GM23338 (cell line): Measurements from ENCODE around the gene RGL3. TPM values are rescaled to one million over a fixed set of nuclear protein-coding genes. Genes with fewer than 3 reads are reported as not detected.

Source experiments
- ATAC-seq: fragments of 200-7000 bp; cut with Tn5 transposase; 3 replicates; pipeline ENCODE4 v1.9.1; 2020
- DNase-seq: peaks from one replicate; pipeline ENCODE4 v3.0.0-alpha.2; 2015; ENCODE audit warnings: low spot score
- H2AFZ ChIP-seq: fragments of 200-600 bp; sonication (generic); 2 replicates; pipeline ENCODE4 v1.8.0; 2016; ENCODE audit warnings: antibody characterized with exemption, mild to moderate bottlenecking, moderate library complexity
- H3F3A ChIP-seq: fragments of 200-600 bp; sonication (generic); replicated peaks from 2 replicates; pipeline ENCODE4 v1.8.0; 2017; ENCODE audit warnings: antibody characterized with exemption, mixed run types, low read depth
- H3K27ac ChIP-seq: fragments of 200-600 bp; sonication (generic); 2 replicates; pipeline ENCODE4 v1.6.1; 2016; ENCODE audit warnings: low read depth
- H3K27me3 ChIP-seq: fragments of 200-600 bp; sonication (generic); 2 replicates; pipeline ENCODE4 v1.8.0; 2016; ENCODE audit warnings: mild to moderate bottlenecking, mixed run types, moderate library complexity; ENCODE audit not compliant: insufficient read depth
- H3K36me3 ChIP-seq: fragments of 200-600 bp; sonication (generic); 2 replicates; pipeline ENCODE4 v1.8.0; 2016; ENCODE audit warnings: mild to moderate bottlenecking; ENCODE audit not compliant: insufficient read depth
- H3K4me1 ChIP-seq: fragments of 200-600 bp; sonication (generic); 2 replicates; pipeline ENCODE4 v1.8.0; 2016; ENCODE audit warnings: mild to moderate bottlenecking, moderate library complexity; ENCODE audit not compliant: insufficient read depth
- H3K4me2 ChIP-seq: fragments of 200-600 bp; sonication (generic); 2 replicates; pipeline ENCODE4 v1.7.1; 2017; ENCODE audit warnings: mixed run types
- H3K4me3 ChIP-seq: fragments of 200-600 bp; sonication (generic); 2 replicates; pipeline ENCODE4 v1.6.1; 2016; ENCODE audit warnings: mixed run types
- H3K79me2 ChIP-seq: fragments of 200-600 bp; sonication (generic); replicated peaks from 2 replicates; pipeline ENCODE4 v1.8.0; 2017; ENCODE audit warnings: mild to moderate bottlenecking; ENCODE audit not compliant: insufficient read depth
- H3K9me2 ChIP-seq: fragments of 200-600 bp; sonication (generic); 2 replicates; pipeline ENCODE4 v1.8.0; 2017; ENCODE audit not compliant: insufficient read depth
- H4K20me1 ChIP-seq: fragments of 200-600 bp; sonication (generic); replicated peaks from 2 replicates; pipeline ENCODE4 v1.8.0; 2017; ENCODE audit warnings: mild to moderate bottlenecking; ENCODE audit not compliant: insufficient read depth
- H3K27ac Mint-ChIP-seq: 2 replicates; pipeline ENCODE4 v1.8.0; 2020; ENCODE audit warnings: inconsistent platforms, mild to moderate bottlenecking, moderate library complexity, mixed read lengths
- H3K27me3 Mint-ChIP-seq: 3 replicates; pipeline ENCODE4 v1.8.0; 2022; ENCODE audit warnings: low read depth, mild to moderate bottlenecking, moderate library complexity, mixed read lengths, inconsistent platforms; ENCODE audit not compliant: insufficient read depth, poor library complexity
- H3K36me3 Mint-ChIP-seq: 3 replicates; pipeline ENCODE4 v1.8.0; 2021; ENCODE audit warnings: low read depth, mild to moderate bottlenecking, inconsistent platforms, moderate library complexity, mixed read lengths
- H3K4me1 Mint-ChIP-seq: 3 replicates; pipeline ENCODE4 v1.8.0; 2020; ENCODE audit warnings: mild to moderate bottlenecking, inconsistent platforms, mixed read lengths
- H3K4me3 Mint-ChIP-seq: 3 replicates; pipeline ENCODE4 v1.8.0; 2021; ENCODE audit warnings: moderate library complexity, mild to moderate bottlenecking, inconsistent platforms, mixed read lengths
- H3K9me3 Mint-ChIP-seq: 3 replicates; pipeline ENCODE4 v1.8.0; 2020; ENCODE audit warnings: moderate library complexity, mild to moderate bottlenecking, inconsistent platforms, mixed read lengths
- EZH2phosphoT487 ChIP-seq: fragments of 200-600 bp; sonication (generic); IDR thresholded peaks from one replicate; pipeline ENCODE4 v1.8.1; 2018; ENCODE audit warnings: antibody characterized with exemption; ENCODE audit not compliant: unreplicated experiment
- STAT1 ChIP-seq: IDR thresholded peaks from one replicate; pipeline ENCODE4 v1.6.1; 2016; ENCODE audit warnings: antibody characterized with exemption; ENCODE audit not compliant: unreplicated experiment
- ZNF114 ChIP-seq: fragments of 250-450 bp; sonication (Bioruptor Pico); IDR thresholded peaks from 2 replicates; pipeline ENCODE4 v1.5.0; 2020; ENCODE audit warnings: mild to moderate bottlenecking, moderate library complexity
- polyA plus RNA-seq: library from polyadenylated mRNA; unstranded; fragments of >200 nt; fragmentation: Nextera tagmentation; extraction: Ambion mirVana; gene quantifications from 2 replicates; pipeline ENCODE4 v1.2.1, GENCODE V29; 2016
- total RNA-seq: library from RNA; depleted of rRNA; stranded (reverse); fragments of >200 nt; shearing (Covaris generic); gene quantifications from 2 replicates; pipeline ENCODE4 v1.2.3, GENCODE V29; 2014
- TF ChIP-seq, protein P1 (sequence below): IDR thresholded peaks from 2 replicates; pipeline ENCODE4 v1.6.1; 2016; ENCODE audit warnings: antibody characterized with exemption
- TF ChIP-seq, protein P2 (sequence below): fragments of 250-450 bp; sonication (Bioruptor Pico); IDR thresholded peaks from 2 replicates; pipeline ENCODE4 v1.5.0; 2020; ENCODE audit warnings: mild to moderate bottlenecking, moderate library complexity

RGL3 gene
- total and polyA plus RNA-seq, 2 experiments from 2014 or later = 48.8 to 49.4 TPM

DNA sequence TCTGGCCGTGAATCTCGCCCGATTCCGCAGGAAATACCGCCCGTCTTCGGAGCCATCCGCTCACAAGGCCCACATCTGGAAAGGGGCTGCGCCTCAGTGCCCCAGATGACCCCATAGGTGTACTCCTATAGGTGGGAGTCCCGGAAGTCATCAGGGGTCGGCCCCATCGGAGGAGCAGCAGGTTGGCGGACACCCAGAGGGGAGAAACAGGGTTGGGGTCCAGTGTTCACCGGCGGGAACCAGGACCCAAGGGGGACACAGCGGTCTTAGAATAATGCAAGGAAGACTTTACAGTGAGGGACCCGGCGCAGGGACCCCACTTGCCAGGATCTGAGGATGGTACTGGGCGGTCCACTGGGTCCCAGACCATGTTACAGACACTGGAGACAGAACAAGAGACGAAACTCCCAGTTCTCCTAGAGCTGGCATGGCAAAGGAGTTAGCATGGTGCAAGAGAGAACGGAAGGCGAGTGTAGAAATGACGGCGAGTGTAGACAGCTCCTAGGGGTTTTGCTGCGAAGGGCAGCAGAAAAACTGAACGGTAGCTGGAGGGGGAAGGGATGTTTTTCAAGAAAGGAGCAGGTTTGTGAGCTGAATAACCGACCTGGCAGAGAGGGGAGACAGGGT is 4.2 kb upstream of the RGL3 start:
- H3K9me3 Mint-ChIP-seq = peaks cover 2% of the 10 kb centered on the region; the same call in 1 of the 3 replicates
- ATAC-seq (no peak), DNase-seq (no peak)
- H4K20me1 ChIP-seq = no peaks in the 10 kb centered on the region
- no peak overlapping the region for H3K27ac Mint-ChIP-seq
- TF ChIP-seq ZNF114 (CRISPR knock-in tag) = no peak
- TF ChIP-seq, protein P1, sequence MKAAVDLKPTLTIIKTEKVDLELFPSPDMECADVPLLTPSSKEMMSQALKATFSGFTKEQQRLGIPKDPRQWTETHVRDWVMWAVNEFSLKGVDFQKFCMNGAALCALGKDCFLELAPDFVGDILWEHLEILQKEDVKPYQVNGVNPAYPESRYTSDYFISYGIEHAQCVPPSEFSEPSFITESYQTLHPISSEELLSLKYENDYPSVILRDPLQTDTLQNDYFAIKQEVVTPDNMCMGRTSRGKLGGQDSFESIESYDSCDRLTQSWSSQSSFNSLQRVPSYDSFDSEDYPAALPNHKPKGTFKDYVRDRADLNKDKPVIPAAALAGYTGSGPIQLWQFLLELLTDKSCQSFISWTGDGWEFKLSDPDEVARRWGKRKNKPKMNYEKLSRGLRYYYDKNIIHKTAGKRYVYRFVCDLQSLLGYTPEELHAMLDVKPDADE = no peak
- no peak for TF ChIP-seq STAT1
- TF ChIP-seq, protein P2, sequence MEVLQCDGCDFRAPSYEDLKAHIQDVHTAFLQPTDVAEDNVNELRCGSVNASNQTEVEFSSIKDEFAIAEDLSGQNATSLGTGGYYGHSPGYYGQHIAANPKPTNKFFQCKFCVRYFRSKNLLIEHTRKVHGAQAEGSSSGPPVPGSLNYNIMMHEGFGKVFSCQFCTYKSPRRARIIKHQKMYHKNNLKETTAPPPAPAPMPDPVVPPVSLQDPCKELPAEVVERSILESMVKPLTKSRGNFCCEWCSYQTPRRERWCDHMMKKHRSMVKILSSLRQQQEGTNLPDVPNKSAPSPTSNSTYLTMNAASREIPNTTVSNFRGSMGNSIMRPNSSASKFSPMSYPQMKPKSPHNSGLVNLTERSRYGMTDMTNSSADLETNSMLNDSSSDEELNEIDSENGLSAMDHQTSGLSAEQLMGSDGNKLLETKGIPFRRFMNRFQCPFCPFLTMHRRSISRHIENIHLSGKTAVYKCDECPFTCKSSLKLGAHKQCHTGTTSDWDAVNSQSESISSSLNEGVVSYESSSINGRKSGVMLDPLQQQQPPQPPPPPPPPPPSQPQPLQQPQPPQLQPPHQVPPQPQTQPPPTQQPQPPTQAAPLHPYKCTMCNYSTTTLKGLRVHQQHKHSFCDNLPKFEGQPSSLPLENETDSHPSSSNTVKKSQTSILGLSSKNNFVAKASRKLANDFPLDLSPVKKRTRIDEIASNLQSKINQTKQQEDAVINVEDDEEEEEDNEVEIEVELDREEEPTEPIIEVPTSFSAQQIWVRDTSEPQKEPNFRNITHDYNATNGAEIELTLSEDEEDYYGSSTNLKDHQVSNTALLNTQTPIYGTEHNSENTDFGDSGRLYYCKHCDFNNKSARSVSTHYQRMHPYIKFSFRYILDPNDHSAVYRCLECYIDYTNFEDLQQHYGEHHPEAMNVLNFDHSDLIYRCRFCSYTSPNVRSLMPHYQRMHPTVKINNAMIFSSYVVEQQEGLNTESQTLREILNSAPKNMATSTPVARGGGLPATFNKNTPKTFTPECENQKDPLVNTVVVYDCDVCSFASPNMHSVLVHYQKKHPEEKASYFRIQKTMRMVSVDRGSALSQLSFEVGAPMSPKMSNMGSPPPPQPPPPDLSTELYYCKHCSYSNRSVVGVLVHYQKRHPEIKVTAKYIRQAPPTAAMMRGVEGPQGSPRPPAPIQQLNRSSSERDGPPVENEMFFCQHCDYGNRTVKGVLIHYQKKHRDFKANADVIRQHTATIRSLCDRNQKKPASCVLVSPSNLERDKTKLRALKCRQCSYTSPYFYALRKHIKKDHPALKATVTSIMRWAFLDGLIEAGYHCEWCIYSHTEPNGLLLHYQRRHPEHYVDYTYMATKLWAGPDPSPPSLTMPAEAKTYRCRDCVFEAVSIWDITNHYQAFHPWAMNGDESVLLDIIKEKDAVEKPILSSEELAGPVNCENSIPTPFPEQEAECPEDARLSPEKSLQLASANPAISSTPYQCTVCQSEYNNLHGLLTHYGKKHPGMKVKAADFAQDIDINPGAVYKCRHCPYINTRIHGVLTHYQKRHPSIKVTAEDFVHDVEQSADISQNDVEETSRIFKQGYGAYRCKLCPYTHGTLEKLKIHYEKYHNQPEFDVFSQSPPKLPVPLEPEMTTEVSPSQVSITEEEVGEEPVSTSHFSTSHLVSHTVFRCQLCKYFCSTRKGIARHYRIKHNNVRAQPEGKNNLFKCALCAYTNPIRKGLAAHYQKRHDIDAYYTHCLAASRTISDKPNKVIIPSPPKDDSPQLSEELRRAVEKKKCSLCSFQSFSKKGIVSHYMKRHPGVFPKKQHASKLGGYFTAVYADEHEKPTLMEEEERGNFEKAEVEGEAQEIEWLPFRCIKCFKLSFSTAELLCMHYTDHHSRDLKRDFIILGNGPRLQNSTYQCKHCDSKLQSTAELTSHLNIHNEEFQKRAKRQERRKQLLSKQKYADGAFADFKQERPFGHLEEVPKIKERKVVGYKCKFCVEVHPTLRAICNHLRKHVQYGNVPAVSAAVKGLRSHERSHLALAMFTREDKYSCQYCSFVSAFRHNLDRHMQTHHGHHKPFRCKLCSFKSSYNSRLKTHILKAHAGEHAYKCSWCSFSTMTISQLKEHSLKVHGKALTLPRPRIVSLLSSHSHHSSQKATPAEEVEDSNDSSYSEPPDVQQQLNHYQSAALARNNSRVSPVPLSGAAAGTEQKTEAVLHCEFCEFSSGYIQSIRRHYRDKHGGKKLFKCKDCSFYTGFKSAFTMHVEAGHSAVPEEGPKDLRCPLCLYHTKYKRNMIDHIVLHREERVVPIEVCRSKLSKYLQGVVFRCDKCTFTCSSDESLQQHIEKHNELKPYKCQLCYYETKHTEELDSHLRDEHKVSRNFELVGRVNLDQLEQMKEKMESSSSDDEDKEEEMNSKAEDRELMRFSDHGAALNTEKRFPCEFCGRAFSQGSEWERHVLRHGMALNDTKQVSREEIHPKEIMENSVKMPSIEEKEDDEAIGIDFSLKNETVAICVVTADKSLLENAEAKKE = no peak
- no peak for TF ChIP-seq EZH2phosphoT487
- H3K9me2 ChIP-seq = no peaks in the 10 kb centered on the region
- no peak overlapping the region for H3K27ac ChIP-seq
- peaks cover 45% of the 10 kb centered on the region for H3K27me3 ChIP-seq
- no peaks in the 10 kb centered on the region for H3K36me3 ChIP-seq
- H3K79me2 ChIP-seq = no peaks in the 10 kb centered on the region
- H3K4me3 ChIP-seq = peak overlapping the region; percentile 90
- H2AFZ ChIP-seq = peak overlapping the region; percentile 88; the same call in 1 of the 2 replicates
- H3K4me1 Mint-ChIP-seq = peaks cover 15% of the 10 kb centered on the region
- H3K4me1 ChIP-seq = peaks cover 26% of the 10 kb centered on the region
- H3F3A ChIP-seq = peaks cover 23% of the 10 kb centered on the region
- peak overlapping the region; percentile 100 for H3K4me2 ChIP-seq
- H3K36me3 Mint-ChIP-seq = no peaks in the 10 kb centered on the region
- H3K4me3 Mint-ChIP-seq = peak overlapping the region; percentile 82
- H3K27me3 Mint-ChIP-seq = peaks cover 48% of the 10 kb centered on the region
